GM12892 (cell line): Measurements from ENCODE around the gene ZDHHC22.

ENCODE experiments used
- DNase-seq: peaks from one replicate; pipeline ENCODE4 v3.0.0; 2011; ENCODE audit not compliant: insufficient read length
- FAIRE-seq: peaks from 2 replicates; lab custom pipeline; 2011; peaks lifted over from hg19 to GRCh38; lab: Jason Lieb, UNC
- POLR2A ChIP-seq: IDR thresholded peaks from 2 replicates; pipeline ENCODE4 v1.6.1; 2011; ENCODE audit warnings: low read depth, low read length, control low read depth
- POLR2AphosphoS5 ChIP-seq: IDR thresholded peaks from 2 replicates; pipeline ENCODE4 v1.6.1; 2011; ENCODE audit warnings: low read depth, low read length, control low read depth
- TAF1 ChIP-seq: IDR thresholded peaks from 2 replicates; pipeline ENCODE4 v1.6.1; 2011; ENCODE audit warnings: low read depth, mild to moderate bottlenecking, control low read depth, low read length, borderline replicate concordance

ZDHHC22 gene

GRCh38 chr14:77097700-77098528 is 43.7 kb downstream of the ZDHHC22 start, which contains the start of gene CIPC:
TSS of gene CIPC (plus strand) at chr14:77098258. CDS start at chr14:77105709, 7,451 bp downstream.
- FAIRE-seq (peak; percentile 98), DNase-seq (peak; percentile 92)
- TF ChIP-seq TAF1 (peak; percentile 30), POLR2A (peak; percentile 73), POLR2AphosphoS5 (0 out of 2 replicates have a peak, but pooled peaks have one; percentile 43)

- no peak for DNase-seq
Measured at GRCh38 chr14:77097006-77097699, 44.4 kb downstream of the ZDHHC22 start.

GRCh38 chr14:77094672-77095284 is 46.8 kb downstream of the ZDHHC22 start:
- peak; percentile 73 for FAIRE-seq
- DNase-seq, result peak; percentile 29
- TF ChIP-seq POLR2AphosphoS5 (no peak), TAF1 (no peak), POLR2A (no peak)

More at GRCh38 chr14:77097006-77097699, 44.4 kb downstream of the ZDHHC22 start:
- TF ChIP-seq POLR2A, result no peak
- TF ChIP-seq TAF1, result no peak
- TF ChIP-seq POLR2AphosphoS5, result no peak
- FAIRE-seq, result no peak

GRCh38 chr14:77092676-77093075 is 48.9 kb downstream of the ZDHHC22 start:
- DNase-seq (no peak), FAIRE-seq (no peak)
- no peak for TF ChIP-seq POLR2A
- no peak for TF ChIP-seq POLR2AphosphoS5
- no peak for TF ChIP-seq TAF1

GRCh38 chr14:77091518-77091917 is 50.1 kb downstream of the ZDHHC22 start:
- TF ChIP-seq POLR2A, result no peak
- no peak for TF ChIP-seq TAF1
- TF ChIP-seq POLR2AphosphoS5, result no peak
- no peak for DNase-seq
- no peak for FAIRE-seq

- no peak for TF ChIP-seq TAF1
- TF ChIP-seq POLR2A, result no peak
- TF ChIP-seq POLR2AphosphoS5, result no peak
- no peak for DNase-seq
- no peak for FAIRE-seq
Measured at GRCh38 chr14:77088645-77089044, 52.9 kb downstream of the ZDHHC22 start.

GRCh38 chr14:77088219-77088618 is 53.4 kb downstream of the ZDHHC22 start:
- TF ChIP-seq POLR2AphosphoS5 (no peak), TAF1 (no peak), POLR2A (no peak)
- FAIRE-seq (no peak), DNase-seq (no peak)

- DNase-seq, result no peak
- TF ChIP-seq POLR2A, result no peak
- TF ChIP-seq POLR2AphosphoS5, result no peak
- no peak for TF ChIP-seq TAF1
- FAIRE-seq, result no peak
Measured at GRCh38 chr14:77087631-77088030, 54.0 kb downstream of the ZDHHC22 start.

- DNase-seq (no peak), FAIRE-seq (no peak)
- no peak for TF ChIP-seq TAF1
- TF ChIP-seq POLR2AphosphoS5, result no peak
- TF ChIP-seq POLR2A, result no peak
Measured at GRCh38 chr14:77086951-77087350, 54.6 kb downstream of the ZDHHC22 start.

- FAIRE-seq (peak; percentile 64), DNase-seq (no peak)
Measured at GRCh38 chr14:77086017-77086727, 55.4 kb downstream of the ZDHHC22 start.

GRCh38 chr14:77085538-77085937 is 56.1 kb downstream of the ZDHHC22 start:
- FAIRE-seq (no peak), DNase-seq (no peak)
- TF ChIP-seq POLR2AphosphoS5 (no peak), POLR2A (no peak), TAF1 (no peak)

More at GRCh38 chr14:77086017-77086727, 55.4 kb downstream of the ZDHHC22 start:
- TF ChIP-seq POLR2AphosphoS5 (no peak), TAF1 (no peak), POLR2A (no peak)
